ENCODE data around the gene TMSB4X.
"Not testable (repeated sequence)": the region's sequence is repeated elsewhere in the genome, so short reads cannot be mapped to it uniquely, and the experiment has no call there.

TMSB4X gene

GRCh38 chrX:12975670-12975965 lies 708 bp downstream of the TMSB4X start:
- H3K79me2 ChIP-seq (ENCODE audit: insufficient read depth, low read length): peaks cover 80% of the 10 kb centered on the region
- peak overlapping the region; percentile 97 for H3K27ac ChIP-seq (ENCODE audit: low read length)
- H3K4me3 ChIP-seq (ENCODE audit: low read depth in 1 of 2, low read length in 2 of 2): peak overlapping the region; percentile 78
- H2AFZ ChIP-seq (ENCODE audit: low read depth, low read length): no peak overlapping the region
- no peaks in the 10 kb centered on the region for H3K9me3 ChIP-seq (ENCODE audit: insufficient read depth, low read length, severe bottlenecking)
- H3K4me1 ChIP-seq (ENCODE audit: insufficient read depth, low read length): peaks cover 45% of the 10 kb centered on the region
- TF ChIP-seq CTCF (IDR thresholded peaks at IDR 0.05; ENCODE audit: borderline replicate concordance, extremely low read depth, low read length, poor library complexity, severe bottlenecking) (no peak), EZH2 (IDR thresholded peaks at IDR 0.05; ENCODE audit: borderline replicate concordance, low read depth, low read length, severe bottlenecking) (no peak)
- peak overlapping the region; percentile 98 for H3K9ac ChIP-seq (ENCODE audit: low read depth, low read length)
- H3K4me2 ChIP-seq (ENCODE audit: insufficient read depth, low read length): peak overlapping the region; percentile 13; the same call in 1 of the 2 replicates
- no peaks in the 10 kb centered on the region for H3K27me3 ChIP-seq (ENCODE audit: insufficient read depth, low read length, poor library complexity)
- DNase-seq (no peak), ATAC-seq (ENCODE audit: insufficient read depth, low read depth) (no peak)
- H3K36me3 ChIP-seq (ENCODE audit: insufficient read depth, low read length): peaks cover 31% of the 10 kb centered on the region
- peaks cover 10% of the 10 kb centered on the region for H4K20me1 ChIP-seq (ENCODE audit: insufficient read depth, low read length)

GRCh38 chrX:12975991-12976558 lies 1.2 kb downstream of the TMSB4X start:
- Histone ChIP-seq H3K27ac (ENCODE audit: low read length) (peak overlapping the region; percentile 97), H3K79me2 (ENCODE audit: insufficient read depth, low read length) (peaks cover 76% of the 10 kb centered on the region), H3K36me3 (ENCODE audit: insufficient read depth, low read length) (peaks cover 31% of the 10 kb centered on the region), H3K9ac (ENCODE audit: low read depth, low read length) (peak overlapping the region; percentile 98), H3K27me3 (ENCODE audit: insufficient read depth, low read length, poor library complexity) (no peaks in the 10 kb centered on the region), H2AFZ (ENCODE audit: low read depth, low read length) (no peak overlapping the region), H3K4me3 (ENCODE audit: low read depth in 1 of 2, low read length in 2 of 2) (peak overlapping the region; percentile 78; a peak in 3 of 4 replicates), H3K9me3 (ENCODE audit: insufficient read depth, low read length, severe bottlenecking) (no peaks in the 10 kb centered on the region), H4K20me1 (ENCODE audit: insufficient read depth, low read length) (peaks cover 10% of the 10 kb centered on the region), H3K4me2 (ENCODE audit: insufficient read depth, low read length) (no peak overlapping the region; the same call in 1 of the 2 replicates), H3K4me1 (ENCODE audit: insufficient read depth, low read length) (peaks cover 45% of the 10 kb centered on the region)
- TF ChIP-seq EZH2 (IDR thresholded peaks at IDR 0.05; ENCODE audit: borderline replicate concordance, low read depth, low read length, severe bottlenecking): no peak
- no peak for TF ChIP-seq CTCF (IDR thresholded peaks at IDR 0.05; ENCODE audit: borderline replicate concordance, extremely low read depth, low read length, poor library complexity, severe bottlenecking)
- peak; percentile 67 for DNase-seq
- ATAC-seq (ENCODE audit: insufficient read depth, low read depth): no peak

GRCh38 chrX:12976819-12977732 lies 2.2 kb downstream of the TMSB4X start:
- H3K27ac ChIP-seq (ENCODE audit: low read length): peak overlapping the region; percentile 97
- H3K9ac ChIP-seq (ENCODE audit: low read depth, low read length): peak overlapping the region; percentile 98
- not testable (repeated sequence) for H3K9me3 ChIP-seq (ENCODE audit: insufficient read depth, low read length, severe bottlenecking); H2AFZ ChIP-seq (ENCODE audit: low read depth, low read length); H3K27me3 ChIP-seq (ENCODE audit: insufficient read depth, low read length, poor library complexity); DNase-seq; H4K20me1 ChIP-seq (ENCODE audit: insufficient read depth, low read length); ATAC-seq (ENCODE audit: insufficient read depth, low read depth)
- peak overlapping the region; percentile 44 for H3K4me2 ChIP-seq (ENCODE audit: insufficient read depth, low read length)
- peak overlapping the region; percentile 78 for H3K4me3 ChIP-seq (ENCODE audit: low read depth in 1 of 2, low read length in 2 of 2)
- peaks cover 50% of the 10 kb centered on the region for H3K4me1 ChIP-seq (ENCODE audit: insufficient read depth, low read length)
- peaks cover 68% of the 10 kb centered on the region for H3K79me2 ChIP-seq (ENCODE audit: insufficient read depth, low read length)
- peaks cover 31% of the 10 kb centered on the region for H3K36me3 ChIP-seq (ENCODE audit: insufficient read depth, low read length)

GRCh38 chrX:12977761-12978204 lies 2.9 kb downstream of the TMSB4X start:
- Histone ChIP-seq H3K9me3 (ENCODE audit: insufficient read depth, low read length, severe bottlenecking) (no peaks in the 10 kb centered on the region), H4K20me1 (ENCODE audit: insufficient read depth, low read length) (peaks cover 10% of the 10 kb centered on the region), H3K4me3 (ENCODE audit: low read depth in 1 of 2, low read length in 2 of 2) (peak overlapping the region; percentile 23 to 78), H3K27me3 (ENCODE audit: insufficient read depth, low read length, poor library complexity) (no peaks in the 10 kb centered on the region), H2AFZ (ENCODE audit: low read depth, low read length) (no peak overlapping the region), H3K27ac (ENCODE audit: low read length) (peak overlapping the region; percentile 97), H3K36me3 (ENCODE audit: insufficient read depth, low read length) (peaks cover 31% of the 10 kb centered on the region), H3K79me2 (ENCODE audit: insufficient read depth, low read length) (peaks cover 61% of the 10 kb centered on the region), H3K9ac (ENCODE audit: low read depth, low read length) (peak overlapping the region; percentile 98), H3K4me1 (ENCODE audit: insufficient read depth, low read length) (peaks cover 56% of the 10 kb centered on the region), H3K4me2 (ENCODE audit: insufficient read depth, low read length) (peak overlapping the region; percentile 44)
- ATAC-seq (ENCODE audit: insufficient read depth, low read depth) (no peak), DNase-seq (no peak)
- TF ChIP-seq EZH2 (IDR thresholded peaks at IDR 0.05; ENCODE audit: borderline replicate concordance, low read depth, low read length, severe bottlenecking): no peak
- no peak for TF ChIP-seq CTCF (IDR thresholded peaks at IDR 0.05; ENCODE audit: borderline replicate concordance, extremely low read depth, low read length, poor library complexity, severe bottlenecking)

All from DND-41 (cell line).